ENCODE results near the gene ALDH1A3.

ALDH1A3 gene

DNA sequence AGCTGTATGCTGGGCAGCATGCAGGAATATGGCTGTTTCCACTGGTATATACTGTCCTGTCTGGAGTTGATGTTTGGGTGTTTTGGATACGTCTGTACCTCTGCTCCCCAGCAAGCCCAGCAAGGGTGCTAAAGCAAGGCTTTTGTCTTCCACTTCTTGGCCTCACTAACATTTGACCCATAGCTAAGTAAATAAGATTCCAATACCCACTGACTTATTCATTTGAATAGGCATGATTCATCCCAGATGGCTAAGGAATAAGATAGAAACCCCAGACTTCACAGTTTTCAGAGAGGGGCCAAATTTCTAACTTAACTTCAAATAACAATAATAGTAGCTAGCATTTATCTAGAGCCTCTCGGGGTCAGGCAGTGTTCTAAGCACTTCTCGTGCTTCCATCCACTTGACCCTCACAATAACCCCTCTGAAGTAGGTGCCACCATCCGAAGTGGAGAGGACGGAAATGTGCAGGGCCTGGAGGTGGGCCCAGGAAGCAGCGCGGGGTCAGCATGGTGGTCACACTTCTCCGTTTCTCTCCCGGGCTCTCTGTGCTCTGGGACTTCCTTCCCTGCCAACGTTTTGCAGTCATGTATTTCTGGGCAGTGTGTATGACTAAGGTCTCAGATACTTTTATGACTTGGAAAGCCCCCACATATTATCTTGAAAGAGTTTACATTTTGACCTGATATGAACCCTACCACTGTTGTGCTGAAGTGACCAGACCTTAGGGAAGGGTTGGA, 78.9 kb downstream of the ALDH1A3 start:
- DNase-seq (ENCODE audit: low read depth), result peak; percentile 58

DNA sequence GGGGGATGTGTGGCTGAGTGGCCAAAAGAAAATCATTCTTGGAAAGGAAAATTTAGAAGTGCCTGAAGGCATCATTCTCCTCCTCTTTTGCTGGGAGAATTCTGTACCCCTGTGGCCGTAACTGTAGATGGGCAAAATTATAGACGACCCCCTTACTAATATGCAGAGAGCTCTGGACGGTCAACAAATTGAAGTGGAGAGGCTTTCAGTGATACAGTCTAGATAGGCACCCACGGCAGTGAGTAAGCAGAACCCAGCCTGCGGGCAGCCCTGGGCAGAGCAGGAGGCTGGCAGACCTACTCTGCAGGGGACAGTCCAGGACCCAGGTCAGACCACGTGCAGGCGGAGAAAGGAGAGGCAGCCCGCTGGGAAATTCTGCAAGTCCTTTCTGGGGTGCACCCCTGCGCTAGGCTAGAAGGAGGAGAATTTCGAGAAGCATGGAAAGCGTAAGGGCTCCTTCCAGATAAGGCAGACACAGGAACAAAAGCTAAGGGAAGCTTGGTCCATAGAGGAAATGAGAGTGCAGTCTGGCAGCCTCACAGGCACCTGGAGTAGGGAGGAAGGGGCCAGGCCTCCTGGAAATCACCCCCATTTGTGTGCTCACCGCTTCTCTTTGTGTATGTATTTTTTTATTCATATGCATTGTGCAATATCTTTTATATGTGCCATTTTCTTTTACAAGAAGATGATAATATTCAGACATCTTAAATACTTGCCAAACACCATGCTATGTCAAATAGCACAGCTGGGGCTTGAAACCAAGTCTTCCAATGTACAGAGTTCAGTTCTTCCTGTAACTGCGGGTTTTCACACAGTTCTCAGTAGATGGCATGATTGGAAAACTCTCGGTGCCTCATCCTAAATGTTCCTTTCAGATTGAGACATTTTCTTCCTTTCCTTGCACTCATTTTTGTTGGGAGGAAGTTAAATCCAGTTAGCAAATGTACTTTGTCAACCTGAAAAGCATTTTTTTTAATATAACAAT, 79.7 kb downstream of the ALDH1A3 start:
- DNase-seq (ENCODE audit: low read depth), result no peak
